NK-92 (cell line): ENCODE results near the gene SMIM26.
"Not testable (repeated sequence)": the region's sequence is repeated elsewhere in the genome, so short reads cannot be mapped to it uniquely, and the experiment has no call there.

ENCODE experiments used
- DNase-seq: peaks from one replicate; lab custom pipeline; 2025; ENCODE audit not compliant: unreplicated experiment; lab: John Stamatoyannopoulos, UW

Gene SMIM26

GRCh38 chr20:18566892-18567738 lies at the start of gene SMIM26:
TSS of gene SMIM26 (plus strand) at chr20:18567432. CDS start at chr20:18567479, 47 bp downstream.
- peak; percentile 63 for DNase-seq

GRCh38 chr20:18522066-18522465 lies 45.2 kb upstream of the SMIM26 start:
- DNase-seq, result not testable (repeated sequence)

GRCh38 chr20:18523066-18523465 lies 44.2 kb upstream of the SMIM26 start:
- no peak for DNase-seq

GRCh38 chr20:18524646-18525045 lies 42.6 kb upstream of the SMIM26 start:
- no peak for DNase-seq

- not testable (repeated sequence) for DNase-seq
These were observed 40.5 kb upstream of the SMIM26 start for GRCh38 chr20:18526761-18527160.

GRCh38 chr20:18527339-18527738 lies 39.9 kb upstream of the SMIM26 start:
- no peak for DNase-seq

- DNase-seq, result no peak
These were observed 39.4 kb upstream of the SMIM26 start for GRCh38 chr20:18527836-18528235.

DNA sequence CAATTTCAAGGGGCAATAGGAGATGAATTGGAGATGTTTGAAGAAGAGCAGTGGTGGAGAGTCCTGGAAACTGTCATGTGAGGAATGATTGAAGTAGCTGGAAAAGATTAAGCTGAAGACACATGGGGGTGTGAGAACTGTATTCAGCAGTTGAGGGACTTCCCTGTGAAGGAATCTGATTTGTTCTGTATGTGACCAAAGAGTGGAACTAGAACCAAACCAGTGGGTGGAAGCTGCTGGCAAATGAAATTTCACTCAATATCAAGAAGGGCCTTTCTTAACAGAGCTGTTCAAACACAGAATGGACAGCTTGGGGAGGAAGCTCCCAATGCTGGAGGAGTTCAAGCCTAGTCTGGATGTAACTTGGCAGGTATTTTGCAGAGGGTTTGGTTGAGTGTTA lies 38.2 kb upstream of the SMIM26 start:
- DNase-seq, result no peak

GRCh38 chr20:18532626-18533025 lies 34.6 kb upstream of the SMIM26 start:
- DNase-seq, result no peak

DNA sequence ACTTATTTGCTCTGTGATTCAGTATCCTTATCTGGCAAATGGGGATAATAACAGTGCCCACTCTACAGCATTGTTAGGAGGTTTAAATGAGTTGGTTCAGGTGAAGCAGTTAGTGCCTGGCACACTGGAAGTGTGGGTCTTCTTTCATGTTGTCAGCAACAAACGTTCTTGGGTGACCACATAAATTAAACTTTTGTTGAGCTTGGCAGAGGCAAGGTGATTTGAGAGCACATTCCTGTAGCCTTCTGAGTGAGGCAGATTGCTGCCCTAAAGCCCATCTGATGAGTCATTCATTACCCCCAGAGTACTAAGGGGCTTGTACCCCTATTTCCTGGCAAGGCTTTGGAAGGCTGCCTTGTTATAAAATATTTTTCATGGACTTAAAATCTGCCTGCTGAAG lies 33.7 kb upstream of the SMIM26 start:
- DNase-seq, result no peak

DNA sequence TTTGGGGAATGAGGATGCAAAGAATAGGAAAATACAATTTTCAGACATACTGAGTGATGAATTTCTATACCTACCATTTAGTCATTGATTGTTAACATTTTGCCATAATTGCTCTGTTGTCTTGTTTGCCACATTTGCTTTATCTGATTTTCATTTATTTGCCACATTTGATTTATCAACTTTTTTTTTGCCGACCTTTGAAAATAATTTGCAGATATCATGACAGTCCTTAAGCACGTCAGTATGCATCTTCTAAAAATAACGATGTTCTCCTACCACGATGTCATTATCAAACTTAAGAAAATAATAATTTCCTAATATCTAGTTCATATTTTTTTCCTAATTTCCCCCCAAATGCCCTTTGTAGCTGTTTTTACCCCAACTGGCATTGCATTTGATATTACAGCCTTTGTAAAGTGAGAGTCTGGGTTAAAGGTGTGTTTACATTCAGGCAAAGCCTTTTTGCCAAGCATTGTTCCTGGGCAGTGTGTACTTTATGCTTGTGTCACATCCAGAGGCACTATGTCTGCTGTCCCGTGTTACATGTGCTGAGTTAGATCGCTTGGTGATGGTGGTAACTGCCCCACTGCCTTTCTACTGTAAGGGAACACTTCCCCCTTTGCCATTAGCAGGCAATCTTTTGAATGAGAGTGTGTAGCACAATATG lies 33.1 kb upstream of the SMIM26 start:
- no peak for DNase-seq

- DNase-seq, result no peak
These were observed 29.6 kb upstream of the SMIM26 start for GRCh38 chr20:18537651-18538050.

GRCh38 chr20:18541741-18542140 lies 25.5 kb upstream of the SMIM26 start:
- DNase-seq, result no peak

- DNase-seq, result no peak
These were observed 24.0 kb upstream of the SMIM26 start for GRCh38 chr20:18543216-18543615.

- DNase-seq, result no peak
These were observed 23.3 kb upstream of the SMIM26 start for GRCh38 chr20:18543932-18544331.

GRCh38 chr20:18545566-18545965 lies 21.7 kb upstream of the SMIM26 start:
- DNase-seq, result no peak

DNA sequence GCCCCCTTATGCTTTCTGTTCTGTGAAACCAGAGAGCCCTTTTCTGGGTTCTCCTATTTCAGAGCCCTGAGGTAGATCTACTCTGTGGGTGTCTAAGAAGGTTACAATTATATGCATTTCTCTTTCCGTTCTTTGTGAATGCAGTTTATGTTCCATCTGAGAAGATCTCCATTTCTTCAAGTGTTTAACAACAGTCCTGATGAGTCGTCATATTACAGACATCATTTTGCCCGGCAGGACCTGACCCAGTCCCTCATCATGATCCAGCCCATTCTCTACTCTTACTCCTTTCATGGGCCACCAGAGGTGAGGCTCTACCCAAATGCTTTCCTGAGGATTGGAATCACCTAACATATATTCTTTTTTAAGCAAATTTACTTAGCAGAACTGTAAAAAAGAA lies 18.8 kb upstream of the SMIM26 start:
- no peak for DNase-seq

DNA sequence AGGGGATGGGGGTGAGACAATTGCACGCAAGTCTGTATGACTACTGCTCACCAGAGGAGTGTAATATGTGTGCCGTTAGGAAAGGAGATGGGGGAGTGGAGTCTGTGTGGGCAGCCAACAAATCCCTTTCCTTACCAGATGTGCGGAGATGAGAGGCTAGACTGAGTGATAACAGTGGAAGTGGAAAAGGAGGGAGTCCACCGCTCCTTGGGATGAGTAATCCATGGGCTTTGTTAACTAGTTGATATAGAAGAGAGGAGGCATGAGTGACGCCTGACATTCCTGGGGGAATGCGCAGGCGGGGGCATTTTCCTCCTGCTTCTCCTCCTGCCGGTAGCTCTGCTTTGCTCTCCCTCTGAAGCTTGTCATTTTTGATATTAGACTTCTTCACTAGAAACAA lies 13.5 kb upstream of the SMIM26 start:
- no peak for DNase-seq

DNA sequence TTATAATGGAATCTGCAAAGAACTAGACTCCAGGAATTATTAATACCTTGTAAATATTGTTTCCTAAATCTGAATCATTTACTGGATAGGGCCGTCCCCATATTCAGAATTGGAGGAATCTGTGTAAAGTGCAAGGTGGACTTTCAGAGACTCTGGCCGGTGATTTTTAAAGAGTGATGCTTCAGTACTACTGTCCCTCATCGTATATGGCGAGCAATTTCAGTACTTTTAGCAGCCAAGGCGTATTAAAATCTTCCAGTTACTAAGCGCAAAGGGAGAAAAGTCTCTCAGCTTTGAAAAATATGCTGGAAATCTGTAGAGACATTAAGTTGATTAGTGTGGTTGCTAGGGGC lies 483 bp downstream of the SMIM26 start:
- no peak for DNase-seq

- DNase-seq, result no peak
These were observed 3.8 kb downstream of the SMIM26 start for GRCh38 chr20:18571009-18571408.

DNA sequence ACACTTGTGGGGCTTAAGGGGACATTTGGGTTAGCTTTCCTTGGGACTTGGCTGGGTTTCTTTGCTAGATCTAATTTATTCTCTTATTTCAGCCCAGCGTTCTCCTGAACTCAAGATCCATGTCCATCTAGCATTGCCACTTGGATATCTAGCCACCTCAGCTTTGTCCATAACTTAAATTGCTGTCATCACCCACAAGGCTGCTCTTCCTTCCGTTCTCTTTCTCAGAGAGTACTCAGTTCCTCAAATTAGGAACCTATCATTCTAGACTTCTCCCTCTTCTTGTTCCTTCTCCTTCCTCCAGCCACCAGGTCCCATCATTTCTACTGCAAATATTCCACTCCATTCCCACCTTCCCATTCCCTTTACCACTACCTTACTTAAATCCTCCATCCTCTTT lies 4.3 kb downstream of the SMIM26 start:
- DNase-seq, result no peak

GRCh38 chr20:18577942-18578341 lies 10.7 kb downstream of the SMIM26 start:
- DNase-seq, result no peak

DNA sequence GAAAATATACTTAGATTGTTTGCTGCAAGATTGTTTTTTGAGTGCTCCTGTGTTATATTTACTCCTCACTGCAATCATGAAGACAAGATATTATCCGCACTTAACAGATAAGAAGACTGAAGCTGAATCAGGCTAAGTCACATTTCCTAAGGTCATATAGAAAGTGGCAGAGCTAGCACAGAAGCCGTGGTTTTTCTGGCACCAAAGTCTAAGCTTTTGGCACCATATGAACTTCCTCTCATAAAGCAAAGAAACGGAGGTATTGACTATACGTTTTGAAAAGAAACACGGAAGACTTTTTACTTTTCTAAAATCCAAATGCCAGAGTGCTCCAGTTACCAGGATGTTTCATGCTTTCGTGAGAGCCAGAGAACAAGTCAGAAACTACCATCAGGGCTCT lies 11.3 kb downstream of the SMIM26 start:
- no peak for DNase-seq
